ENCODE data around the gene COG8. TPM values are rescaled to one million over a fixed set of nuclear protein-coding genes. Genes with fewer than 3 reads are reported as not detected.
A peak's percentile ranks its signal among the peaks of the same experiment; 100 is the strongest.

COG8 gene
- total RNA-seq, 1 donor from 2014 or later, result 44.8 TPM

GRCh38 chr16:69310653-69311532 lies 28.5 kb downstream of the COG8 start, which contains the start of gene VPS4A:
Gene VPS4A, plus strand, starts transcription at chr16:69311350. Its CDS starts 162 bp downstream, at chr16:69311512.
- H3K36me3 ChIP-seq (ENCODE audit: control insufficient read depth, insufficient read depth, low read length), result peaks cover 5% of the 10 kb centered on the region
- H3K27me3 ChIP-seq (ENCODE audit: control insufficient read depth, insufficient read depth, low read length), result no peaks in the 10 kb centered on the region
- peak; percentile 71 for DNase-seq (ENCODE audit: low read depth)
- TF ChIP-seq, protein P1, sequence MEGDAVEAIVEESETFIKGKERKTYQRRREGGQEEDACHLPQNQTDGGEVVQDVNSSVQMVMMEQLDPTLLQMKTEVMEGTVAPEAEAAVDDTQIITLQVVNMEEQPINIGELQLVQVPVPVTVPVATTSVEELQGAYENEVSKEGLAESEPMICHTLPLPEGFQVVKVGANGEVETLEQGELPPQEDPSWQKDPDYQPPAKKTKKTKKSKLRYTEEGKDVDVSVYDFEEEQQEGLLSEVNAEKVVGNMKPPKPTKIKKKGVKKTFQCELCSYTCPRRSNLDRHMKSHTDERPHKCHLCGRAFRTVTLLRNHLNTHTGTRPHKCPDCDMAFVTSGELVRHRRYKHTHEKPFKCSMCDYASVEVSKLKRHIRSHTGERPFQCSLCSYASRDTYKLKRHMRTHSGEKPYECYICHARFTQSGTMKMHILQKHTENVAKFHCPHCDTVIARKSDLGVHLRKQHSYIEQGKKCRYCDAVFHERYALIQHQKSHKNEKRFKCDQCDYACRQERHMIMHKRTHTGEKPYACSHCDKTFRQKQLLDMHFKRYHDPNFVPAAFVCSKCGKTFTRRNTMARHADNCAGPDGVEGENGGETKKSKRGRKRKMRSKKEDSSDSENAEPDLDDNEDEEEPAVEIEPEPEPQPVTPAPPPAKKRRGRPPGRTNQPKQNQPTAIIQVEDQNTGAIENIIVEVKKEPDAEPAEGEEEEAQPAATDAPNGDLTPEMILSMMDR (IDR thresholded peaks at IDR 0.05; ENCODE audit: insufficient read depth, low read length, poor library complexity, severe bottlenecking), result peak; percentile 74
- H3K4me3 ChIP-seq (ENCODE audit: low read depth, low read length), result peak within 1 kb of the TSS; percentile 91

GRCh38 chr16:69309316-69309715 lies 30.0 kb downstream of the COG8 start:
- Histone ChIP-seq H3K36me3 (ENCODE audit: control insufficient read depth, insufficient read depth, low read length) (peaks cover 1% of the 10 kb centered on the region), H3K27me3 (ENCODE audit: control insufficient read depth, insufficient read depth, low read length) (no peaks in the 10 kb centered on the region), H3K4me3 (ENCODE audit: low read depth, low read length) (no peak overlapping the region)
- DNase-seq (ENCODE audit: low read depth), result no peak
- TF ChIP-seq, protein P1 (IDR thresholded peaks at IDR 0.05; ENCODE audit: insufficient read depth, low read length, poor library complexity, severe bottlenecking), result no peak

DNA sequence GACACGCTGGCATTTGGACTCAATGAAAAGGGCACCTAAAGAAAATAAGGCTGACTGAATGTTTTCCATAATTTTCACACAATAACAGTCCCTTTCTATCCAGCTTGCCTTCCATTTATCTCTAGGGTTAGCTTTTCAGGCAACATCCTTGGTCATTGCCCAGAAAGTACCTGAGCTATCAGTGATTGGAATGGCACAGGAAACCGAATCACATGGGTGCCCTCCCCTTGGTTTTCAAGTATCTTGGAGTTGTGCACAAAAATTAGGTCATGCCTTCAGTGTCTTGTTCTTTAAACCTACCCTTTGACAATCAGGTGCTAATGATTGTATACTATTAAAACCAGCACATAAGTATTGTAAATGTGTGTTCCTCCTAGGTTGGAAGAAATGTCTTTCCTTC lies 31.5 kb downstream of the COG8 start:
- no peaks in the 10 kb centered on the region for H3K27me3 ChIP-seq (ENCODE audit: control insufficient read depth, insufficient read depth, low read length)
- DNase-seq (ENCODE audit: low read depth), result no peak
- TF ChIP-seq, protein P1 (IDR thresholded peaks at IDR 0.05; ENCODE audit: insufficient read depth, low read length, poor library complexity, severe bottlenecking), result no peak
- H3K36me3 ChIP-seq (ENCODE audit: control insufficient read depth, insufficient read depth, low read length), result no peaks in the 10 kb centered on the region
- H3K4me3 ChIP-seq (ENCODE audit: low read depth, low read length), result no peak overlapping the region

DNA sequence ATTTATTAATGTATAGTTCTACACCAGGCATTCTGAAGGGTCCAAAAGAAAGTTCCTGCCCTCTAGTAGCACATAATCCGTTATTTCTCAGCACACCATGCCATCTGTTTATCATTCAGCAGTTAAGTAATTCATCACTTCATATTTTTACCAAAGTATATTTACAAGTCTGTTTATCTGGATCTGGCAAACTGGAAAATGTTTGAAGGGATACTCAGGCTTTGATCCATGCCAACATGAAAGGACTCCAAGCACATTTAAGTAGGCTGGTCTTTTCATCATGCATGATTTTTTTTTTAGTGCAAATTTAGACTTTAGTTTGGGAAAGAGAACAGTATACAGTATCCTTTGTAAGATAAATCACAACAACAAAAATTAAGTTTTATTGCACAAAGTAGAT lies 32.3 kb downstream of the COG8 start:
- Histone ChIP-seq H3K4me3 (ENCODE audit: low read depth, low read length) (no peak overlapping the region), H3K36me3 (ENCODE audit: control insufficient read depth, insufficient read depth, low read length) (no peaks in the 10 kb centered on the region), H3K27me3 (ENCODE audit: control insufficient read depth, insufficient read depth, low read length) (no peaks in the 10 kb centered on the region)
- TF ChIP-seq, protein P1 (IDR thresholded peaks at IDR 0.05; ENCODE audit: insufficient read depth, low read length, poor library complexity, severe bottlenecking), result no peak
- DNase-seq (ENCODE audit: low read depth), result no peak

GRCh38 chr16:69306031-69306430 lies 33.3 kb downstream of the COG8 start:
- no peaks in the 10 kb centered on the region for H3K36me3 ChIP-seq (ENCODE audit: control insufficient read depth, insufficient read depth, low read length)
- TF ChIP-seq, protein P1 (IDR thresholded peaks at IDR 0.05; ENCODE audit: insufficient read depth, low read length, poor library complexity, severe bottlenecking), result no peak
- no peaks in the 10 kb centered on the region for H3K27me3 ChIP-seq (ENCODE audit: control insufficient read depth, insufficient read depth, low read length)
- H3K4me3 ChIP-seq (ENCODE audit: low read depth, low read length), result no peak overlapping the region
- no peak for DNase-seq (ENCODE audit: low read depth)

All from kidney epithelial cell (primary cell).